ENCODE results near the gene CASP7. TPM values are rescaled to one million over a fixed set of nuclear protein-coding genes. Genes with fewer than 3 reads are reported as not detected.

The CASP7 gene
- total and polyA plus RNA-seq, 12 donors = 7.1 to 25.1 (median 17.2) TPM

GRCh38 chr10:113646336-113647201, 33.1 kb upstream of the CASP7 start:
- intact Hi-C loops (cut with DNase I) = no loop called here
- WGBS, 4 donors = 84 to 86% (median 85%) methylated on average over 10 of the region's 10 CpGs
- DNase-seq = no peak
- Histone ChIP-seq H3K9me3 (replicated peaks in 1 of 3) (no peaks in the 10 kb centered on the region), H3K27ac (no peak overlapping the region), H3K27me3 (peaks cover 11% of the 10 kb centered on the region), H3K4me1 (replicated peaks in 1 of 2) (no peaks in the 10 kb centered on the region), H3K36me3 (replicated peaks in 1 of 2) (no peaks in the 10 kb centered on the region), H3K4me3 (no peak overlapping the region)
- TF ChIP-seq POLR2A (IDR thresholded peaks at IDR 0.05) (no peak), CTCF (IDR thresholded peaks at IDR 0.05) (no peak)

- no peak overlapping the region for H3K27ac ChIP-seq
These were observed 31.9 kb upstream of the CASP7 start for GRCh38 chr10:113647812-113648211.

GRCh38 chr10:113648478-113648877, 31.2 kb upstream of the CASP7 start:
- no peak for DNase-seq
- intact Hi-C loops (cut with DNase I) = no loop called here
- TF ChIP-seq CTCF (IDR thresholded peaks at IDR 0.05) = no peak
- no peak for TF ChIP-seq POLR2A (IDR thresholded peaks at IDR 0.05)
- Histone ChIP-seq H3K36me3 (replicated peaks in 1 of 2) (no peaks in the 10 kb centered on the region), H3K27me3 (no peaks in the 10 kb centered on the region), H3K9me3 (replicated peaks in 1 of 3) (no peaks in the 10 kb centered on the region), H3K4me3 (no peak overlapping the region), H3K4me1 (replicated peaks in 1 of 2) (no peaks in the 10 kb centered on the region), H3K27ac (no peak overlapping the region)
- WGBS, 4 donors = 42 to 61% (median 57%) methylated on average over 3 of the region's 3 CpGs

More at GRCh38 chr10:113647812-113648211, 31.9 kb upstream of the CASP7 start:
- WGBS, 4 donors = 58 to 66% (median 63%) methylated on average over 3 of the region's 3 CpGs
- no peak for DNase-seq
- Histone ChIP-seq H3K9me3 (replicated peaks in 1 of 3) (no peaks in the 10 kb centered on the region), H3K27me3 (peaks cover 2% of the 10 kb centered on the region), H3K4me1 (replicated peaks in 1 of 2) (no peaks in the 10 kb centered on the region), H3K4me3 (no peak overlapping the region), H3K36me3 (replicated peaks in 1 of 2) (no peaks in the 10 kb centered on the region)
- intact Hi-C loops (cut with DNase I) = no loop called here
- TF ChIP-seq POLR2A (IDR thresholded peaks at IDR 0.05) (no peak), CTCF (IDR thresholded peaks at IDR 0.05) (no peak)

GRCh38 chr10:113650172-113650571, 29.5 kb upstream of the CASP7 start:
- WGBS, 4 donors = 89 to 94% (median 91%) methylated on average over 2 of the region's 2 CpGs
- intact Hi-C loops (cut with DNase I) = no loop called here
- TF ChIP-seq CTCF (IDR thresholded peaks at IDR 0.05) (no peak), POLR2A (IDR thresholded peaks at IDR 0.05) (no peak)
- Histone ChIP-seq H3K27ac (no peak overlapping the region), H3K4me1 (replicated peaks in 1 of 2) (no peaks in the 10 kb centered on the region), H3K36me3 (replicated peaks in 1 of 2) (no peaks in the 10 kb centered on the region), H3K4me3 (no peak overlapping the region), H3K27me3 (no peaks in the 10 kb centered on the region), H3K9me3 (replicated peaks in 1 of 3) (no peaks in the 10 kb centered on the region)
- no peak for DNase-seq
